ENCODE results near the gene SSH2. TPM values are rescaled to one million over a fixed set of nuclear protein-coding genes. Genes with fewer than 3 reads are reported as not detected.

Gene SSH2
- total RNA-seq, 1 donor from 2014 or later, result 46.5 TPM

GRCh38 chr17:29625037-29625750 is 304.8 kb downstream of the SSH2 start:
- Mint-ChIP-seq H3K4me1 (ENCODE audit: low read depth, unreplicated experiment) (no peaks in the 10 kb centered on the region), H3K27me3 (ENCODE audit: unreplicated experiment) (peaks cover 8% of the 10 kb centered on the region), H3K9me3 (ENCODE audit: unreplicated experiment) (peaks cover 1% of the 10 kb centered on the region), H3K36me3 (ENCODE audit: unreplicated experiment) (no peaks in the 10 kb centered on the region), H3K4me3 (ENCODE audit: unreplicated experiment) (no peak overlapping the region), H3K27ac (ENCODE audit: unreplicated experiment) (no peak overlapping the region)
- DNase-seq, result no peak
- TF ChIP-seq, protein P1, sequence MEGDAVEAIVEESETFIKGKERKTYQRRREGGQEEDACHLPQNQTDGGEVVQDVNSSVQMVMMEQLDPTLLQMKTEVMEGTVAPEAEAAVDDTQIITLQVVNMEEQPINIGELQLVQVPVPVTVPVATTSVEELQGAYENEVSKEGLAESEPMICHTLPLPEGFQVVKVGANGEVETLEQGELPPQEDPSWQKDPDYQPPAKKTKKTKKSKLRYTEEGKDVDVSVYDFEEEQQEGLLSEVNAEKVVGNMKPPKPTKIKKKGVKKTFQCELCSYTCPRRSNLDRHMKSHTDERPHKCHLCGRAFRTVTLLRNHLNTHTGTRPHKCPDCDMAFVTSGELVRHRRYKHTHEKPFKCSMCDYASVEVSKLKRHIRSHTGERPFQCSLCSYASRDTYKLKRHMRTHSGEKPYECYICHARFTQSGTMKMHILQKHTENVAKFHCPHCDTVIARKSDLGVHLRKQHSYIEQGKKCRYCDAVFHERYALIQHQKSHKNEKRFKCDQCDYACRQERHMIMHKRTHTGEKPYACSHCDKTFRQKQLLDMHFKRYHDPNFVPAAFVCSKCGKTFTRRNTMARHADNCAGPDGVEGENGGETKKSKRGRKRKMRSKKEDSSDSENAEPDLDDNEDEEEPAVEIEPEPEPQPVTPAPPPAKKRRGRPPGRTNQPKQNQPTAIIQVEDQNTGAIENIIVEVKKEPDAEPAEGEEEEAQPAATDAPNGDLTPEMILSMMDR (IDR thresholded peaks at IDR 0.05; ENCODE audit: partially characterized antibody, unreplicated experiment), result no peak

DNA sequence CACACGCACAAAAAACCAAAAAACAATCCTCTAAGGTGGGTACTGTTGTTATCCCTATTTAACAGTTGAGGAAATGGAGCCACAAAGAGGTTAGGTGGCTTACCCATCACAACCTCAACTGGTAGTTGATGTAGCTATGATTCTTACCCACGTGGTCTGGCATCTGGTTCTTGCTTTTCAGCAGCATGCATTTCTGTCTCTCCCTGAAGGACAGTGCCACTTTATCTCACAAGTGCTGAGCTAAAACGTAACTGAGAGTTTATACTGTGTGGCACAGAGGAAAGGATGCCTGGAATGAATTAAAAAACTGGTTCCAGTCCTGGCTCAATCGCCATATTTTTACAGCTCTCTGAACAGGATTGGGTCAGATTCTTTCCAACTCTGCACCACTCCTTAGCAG is 305.4 kb downstream of the SSH2 start:
- Mint-ChIP-seq H3K9me3 (ENCODE audit: unreplicated experiment) (peaks cover 3% of the 10 kb centered on the region), H3K27me3 (ENCODE audit: unreplicated experiment) (peaks cover 8% of the 10 kb centered on the region), H3K36me3 (ENCODE audit: unreplicated experiment) (no peaks in the 10 kb centered on the region), H3K4me1 (ENCODE audit: low read depth, unreplicated experiment) (no peaks in the 10 kb centered on the region), H3K4me3 (ENCODE audit: unreplicated experiment) (no peak overlapping the region), H3K27ac (ENCODE audit: unreplicated experiment) (no peak overlapping the region)
- no peak for DNase-seq
- TF ChIP-seq, protein P1 (IDR thresholded peaks at IDR 0.05; ENCODE audit: partially characterized antibody, unreplicated experiment), result no peak

- Mint-ChIP-seq H3K4me3 (ENCODE audit: unreplicated experiment) (peak overlapping the region; percentile 68), H3K36me3 (ENCODE audit: unreplicated experiment) (no peaks in the 10 kb centered on the region), H3K9me3 (ENCODE audit: unreplicated experiment) (peaks cover 3% of the 10 kb centered on the region), H3K27me3 (ENCODE audit: unreplicated experiment) (peaks cover 15% of the 10 kb centered on the region), H3K27ac (ENCODE audit: unreplicated experiment) (no peak overlapping the region), H3K4me1 (ENCODE audit: low read depth, unreplicated experiment) (no peaks in the 10 kb centered on the region)
- TF ChIP-seq, protein P1 (IDR thresholded peaks at IDR 0.05; ENCODE audit: partially characterized antibody, unreplicated experiment), result no peak
- no peak for DNase-seq
Observed at GRCh38 chr17:29623283-29623647, 306.8 kb downstream of the SSH2 start.

GRCh38 chr17:29622337-29623282 is 307.4 kb downstream of the SSH2 start, which contains the start of gene CORO6:
Gene CORO6 (minus strand): TSS chr17:29622912. CDS start chr17:29621421, 1,491 bp downstream.
- H3K4me1 Mint-ChIP-seq (ENCODE audit: low read depth, unreplicated experiment), result no peaks in the 10 kb centered on the region
- H3K9me3 Mint-ChIP-seq (ENCODE audit: unreplicated experiment), result peaks cover 3% of the 10 kb centered on the region
- DNase-seq, result peak; percentile 75
- peaks cover 16% of the 10 kb centered on the region for H3K27me3 Mint-ChIP-seq (ENCODE audit: unreplicated experiment)
- no peak within 1 kb of the TSS for H3K27ac Mint-ChIP-seq (ENCODE audit: unreplicated experiment)
- TF ChIP-seq, protein P1 (IDR thresholded peaks at IDR 0.05; ENCODE audit: partially characterized antibody, unreplicated experiment), result no peak
- H3K36me3 Mint-ChIP-seq (ENCODE audit: unreplicated experiment), result no peaks in the 10 kb centered on the region
- peak within 1 kb of the TSS; percentile 68 for H3K4me3 Mint-ChIP-seq (ENCODE audit: unreplicated experiment)
